Neutrophil (primary cell): ENCODE results near the gene CLCN3.

Experiments used
- H3K27ac ChIP-seq: fragments of 200-600 bp; sonication (generic); 2 replicates; pipeline ENCODE4 v1.5.1; 2016; ENCODE audit warnings: mild to moderate bottlenecking, moderate library complexity
- H3K27me3 ChIP-seq: fragments of 200-600 bp; sonication (generic); 2 replicates; pipeline ENCODE4 v1.6.0; 2016; ENCODE audit warnings: mild to moderate bottlenecking
- H3K36me3 ChIP-seq: fragments of 200-600 bp; sonication (generic); 2 replicates; pipeline ENCODE4 v1.5.1; 2017
- H3K4me1 ChIP-seq, 2 experiments: fragments of 200-600 bp in 1 of 2; sonication (generic) in 1 of 2; 1 replicate in 1 of 2; 2 replicates in 1 of 2; pipeline versions ENCODE4 v1.5.1 to v1.6.1; 2013 to 2016; ENCODE audit warnings: low read depth in 1 of 2, low read length in 1 of 2, mild to moderate bottlenecking in 1 of 2, moderate library complexity in 1 of 2; ENCODE audit not compliant: control insufficient read depth in 1 of 2, insufficient read depth in 1 of 2
- H3K4me3 ChIP-seq, 2 experiments: fragments of 200-600 bp in 1 of 2; sonication (generic) in 1 of 2; 1 replicate in 1 of 2; 2 replicates in 1 of 2; pipeline ENCODE4 v1.5.1; 2013 to 2016; ENCODE audit warnings: low read depth in 1 of 2, low read length in 1 of 2, mild to moderate bottlenecking in 1 of 2, moderate library complexity in 1 of 2
- H3K9me3 ChIP-seq: fragments of 200-600 bp; sonication (generic); 2 replicates; pipeline ENCODE4 v1.5.1; 2016
- CTCF ChIP-seq: fragments of 200-600 bp; sonication (generic); IDR thresholded peaks from 2 replicates; pipeline ENCODE4 v1.5.1; 2016; ENCODE audit warnings: antibody characterized with exemption

CLCN3 gene

GRCh38 chr4:169741569-169741968 is 121.2 kb downstream of the CLCN3 start:
- Histone ChIP-seq H3K4me3 (no peak overlapping the region), H3K36me3 (peaks cover 30% of the 10 kb centered on the region), H3K27ac (no peak overlapping the region), H3K9me3 (no peaks in the 10 kb centered on the region), H3K27me3 (no peaks in the 10 kb centered on the region), H3K4me1 (no peaks in the 10 kb centered on the region)
- TF ChIP-seq CTCF: no peak

DNA sequence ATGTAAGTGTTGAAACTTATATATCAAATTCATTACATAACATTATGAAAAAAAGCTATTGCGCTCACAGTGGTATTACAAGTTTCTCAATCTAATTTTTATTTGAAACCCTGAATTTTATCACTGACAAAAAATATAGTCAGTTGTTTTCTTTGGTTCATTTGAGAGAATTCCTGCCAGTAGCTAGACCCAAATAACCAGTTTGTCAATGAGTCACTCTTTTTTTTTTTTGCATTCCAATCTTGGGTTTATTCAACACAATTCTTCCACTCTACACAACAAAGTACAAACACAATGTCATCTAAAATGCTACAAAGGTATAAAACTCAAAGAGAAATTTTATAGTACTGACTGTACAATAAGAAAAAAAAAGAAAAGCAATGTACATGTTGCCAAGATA is 124.2 kb downstream of the CLCN3 start:
- Histone ChIP-seq H3K9me3 (no peaks in the 10 kb centered on the region), H3K4me3 (no peak overlapping the region), H3K27me3 (no peaks in the 10 kb centered on the region), H3K27ac (no peak overlapping the region), H3K4me1 (no peaks in the 10 kb centered on the region), H3K36me3 (peaks cover 36% of the 10 kb centered on the region)
- no peak for TF ChIP-seq CTCF

GRCh38 chr4:169745291-169745690 is 124.9 kb downstream of the CLCN3 start:
- peaks cover 36% of the 10 kb centered on the region for H3K36me3 ChIP-seq
- no peaks in the 10 kb centered on the region for H3K9me3 ChIP-seq
- no peak for TF ChIP-seq CTCF
- H3K27me3 ChIP-seq: no peaks in the 10 kb centered on the region
- H3K4me1 ChIP-seq: no peaks in the 10 kb centered on the region
- H3K27ac ChIP-seq: no peak overlapping the region
- H3K4me3 ChIP-seq: no peak overlapping the region

DNA sequence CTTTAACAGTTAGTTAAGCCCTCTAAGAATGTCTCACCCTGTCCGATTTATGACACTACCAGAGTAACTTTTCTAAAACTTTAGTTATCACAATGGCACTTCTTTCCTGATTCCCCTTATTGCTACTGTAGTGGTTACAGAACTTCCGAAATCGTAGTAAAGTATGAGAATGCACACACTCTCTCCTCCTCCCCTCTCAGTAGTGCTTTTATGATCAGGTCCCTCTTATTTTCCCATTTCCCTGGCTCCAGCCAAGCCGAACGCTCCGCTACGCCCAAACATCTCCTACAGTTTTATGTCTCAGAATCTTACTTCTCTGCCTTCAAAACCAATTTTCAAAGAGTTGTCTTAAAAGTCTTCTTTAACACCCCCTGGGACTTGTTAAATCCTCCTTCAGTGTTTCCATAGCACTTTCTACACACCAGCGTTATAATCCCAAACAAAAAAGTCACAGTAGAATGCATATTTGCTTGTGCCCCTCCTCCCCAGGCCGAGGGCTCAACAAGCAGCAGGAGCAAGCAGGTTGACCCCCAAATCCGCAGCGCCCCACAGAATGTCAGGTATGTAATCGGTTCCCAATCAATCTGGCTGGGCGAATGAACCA is 136.7 kb downstream of the CLCN3 start:
- Histone ChIP-seq H3K27ac (peak overlapping the region; percentile 53), H3K27me3 (no peaks in the 10 kb centered on the region), H3K4me3 (peak overlapping the region; percentile 80 to 92), H3K36me3 (peaks cover 4% of the 10 kb centered on the region), H3K9me3 (no peaks in the 10 kb centered on the region), H3K4me1 (peaks cover 16 to 19% of the 10 kb centered on the region in 2 experiments)
- no peak for TF ChIP-seq CTCF

- peak within 1 kb of the TSS; percentile 80 to 92 for H3K4me3 ChIP-seq
Measured at GRCh38 chr4:169757575-169758184, 137.3 kb downstream of the CLCN3 start, which contains the start of gene HPF1. HPF1 (minus strand) TSS chr4:169757944; CDS start chr4:169757877, 67 bp downstream.

More at GRCh38 chr4:169757575-169758184, 137.3 kb downstream of the CLCN3 start, which contains the start of gene HPF1:
- H3K9me3 ChIP-seq: no peaks in the 10 kb centered on the region
- H3K4me1 ChIP-seq: peaks cover 16 to 19% of the 10 kb centered on the region in 2 experiments
- TF ChIP-seq CTCF: no peak
- H3K36me3 ChIP-seq: peaks cover 4% of the 10 kb centered on the region
- H3K27ac ChIP-seq: peak within 1 kb of the TSS; percentile 53
- H3K27me3 ChIP-seq: no peaks in the 10 kb centered on the region
